NB4 (cell line): ENCODE measurements around the gene TUBE1.

Experiments
- CTCF ChIP-seq: IDR thresholded peaks from one replicate; pipeline ENCODE4 v1.5.1; 2012; ENCODE audit warnings: low read depth, low read length
- MAX ChIP-seq: IDR thresholded peaks from 2 replicates; pipeline ENCODE4 v1.6.1; 2011; ENCODE audit warnings: low read depth, low read length
- MYC ChIP-seq: IDR thresholded peaks from 2 replicates; pipeline ENCODE4 v1.6.1; 2011; ENCODE audit warnings: low read depth, low read length
- POLR2A ChIP-seq: IDR thresholded peaks from 2 replicates; pipeline ENCODE4 v1.6.1; 2011; ENCODE audit warnings: mild to moderate bottlenecking; ENCODE audit not compliant: insufficient read length; ENCODE audit errors: extremely low read depth

GRCh38 chr6:112049026-112049799 lies 38.1 kb downstream of the TUBE1 start:
- TF ChIP-seq CTCF (no peak), POLR2A (no peak), MYC (no peak), MAX (no peak)
